ENCODE results near the gene PSMA6. TPM values are rescaled to one million over a fixed set of nuclear protein-coding genes. Genes with fewer than 3 reads are reported as not detected.

Gene PSMA6
- total RNA-seq, 4 donors from 2014 or later, result 95.6 to 244 (median 169) TPM

- Histone ChIP-seq H3K27me3 (no peaks in the 10 kb centered on the region), H3K4me3 (no peak overlapping the region), H3K4me1 (peaks cover 0 to 10% (median 0%) of the 10 kb centered on the region in 3 donors), H3K27ac (no peak overlapping the region), H3K9me3 (no peaks in the 10 kb centered on the region), H3K36me3 (peaks cover 0 to 69% (median 22%) of the 10 kb centered on the region in 3 donors)
- DNase-seq, result no peak
- 95 to 100% methylated on average over 3 of the region's 3 CpGs for WGBS, 2 donors
- intact Hi-C loops (cut with DNase I), result no loop called here
- no peak for TF ChIP-seq POLR2A (IDR thresholded peaks at IDR 0.05)
- no peak for TF ChIP-seq CTCF (IDR thresholded peaks at IDR 0.05)
Observed at GRCh38 chr14:35317820-35318219, 25.6 kb downstream of the PSMA6 start.

- intact Hi-C loops (cut with DNase I), result no loop called here
- Histone ChIP-seq H3K36me3 (peaks cover 0 to 52% (median 14%) of the 10 kb centered on the region in 3 donors), H3K4me1 (peaks cover 0 to 10% (median 0%) of the 10 kb centered on the region in 3 donors), H3K27me3 (no peaks in the 10 kb centered on the region), H3K27ac (no peak overlapping the region), H3K4me3 (no peak overlapping the region), H3K9me3 (no peaks in the 10 kb centered on the region)
- 95 to 99% methylated on average over 4 of the region's 4 CpGs for WGBS, 2 donors
- no peak for DNase-seq
- TF ChIP-seq POLR2A (IDR thresholded peaks at IDR 0.05) (no peak), CTCF (IDR thresholded peaks at IDR 0.05) (no peak)
Observed at GRCh38 chr14:35319509-35319908, 27.3 kb downstream of the PSMA6 start.

GRCh38 chr14:35320472-35320871 lies 28.3 kb downstream of the PSMA6 start:
- H3K36me3 ChIP-seq, result peaks cover 0 to 42% (median 14%) of the 10 kb centered on the region in 3 donors
- H3K27ac ChIP-seq, result no peak overlapping the region
- intact Hi-C loops (cut with DNase I), result no loop called here

GRCh38 chr14:35326375-35326774 lies 34.2 kb downstream of the PSMA6 start:
- H3K36me3 ChIP-seq, result no peaks in the 10 kb centered on the region
- peaks cover 0 to 22% (median 1%) of the 10 kb centered on the region in 3 donors for H3K4me1 ChIP-seq
- 82 to 87% methylated on average over 1 of the region's 1 CpG for WGBS, 2 donors
- TF ChIP-seq POLR2A (IDR thresholded peaks at IDR 0.05), result no peak
- no peak for TF ChIP-seq CTCF (IDR thresholded peaks at IDR 0.05)
- intact Hi-C loops (cut with DNase I), result no loop called here
- H3K9me3 ChIP-seq, result no peaks in the 10 kb centered on the region
- H3K27ac ChIP-seq, result no peak overlapping the region
- H3K27me3 ChIP-seq, result no peaks in the 10 kb centered on the region
- DNase-seq, result no peak
- H3K4me3 ChIP-seq, result no peak overlapping the region

More at GRCh38 chr14:35320472-35320871, 28.3 kb downstream of the PSMA6 start:
- 31 to 51% methylated on average over 2 of the region's 2 CpGs for WGBS, 2 donors
- no peaks in the 10 kb centered on the region for H3K9me3 ChIP-seq
- no peak for DNase-seq
- no peaks in the 10 kb centered on the region for H3K27me3 ChIP-seq
- no peak overlapping the region for H3K4me3 ChIP-seq
- no peak for TF ChIP-seq CTCF (IDR thresholded peaks at IDR 0.05)
- H3K4me1 ChIP-seq, result peaks cover 0 to 10% (median 0%) of the 10 kb centered on the region in 3 donors

GRCh38 chr14:35331605-35332516 lies 39.7 kb downstream of the PSMA6 start:
- H3K4me1 ChIP-seq, result peaks cover 51 to 77% (median 53%) of the 10 kb centered on the region in 3 donors
- H3K9me3 ChIP-seq, result no peaks in the 10 kb centered on the region
- intact Hi-C loops (cut with DNase I), result no loop called here
- 46% methylated on average over 13 of the region's 21 CpGs for WGBS, 2 donors
- H3K36me3 ChIP-seq, result no peaks in the 10 kb centered on the region
- H3K4me3 ChIP-seq, result no peak overlapping the region
- H3K27ac ChIP-seq, result peak overlapping the region; percentile 81 to 94 (median 88)
- no peaks in the 10 kb centered on the region for H3K27me3 ChIP-seq
- DNase-seq, result no peak
- TF ChIP-seq POLR2A (IDR thresholded peaks at IDR 0.05), result peak in 1 of 4 donors; percentile 16
- TF ChIP-seq CTCF (IDR thresholded peaks at IDR 0.05), result peak in 1 of 6 experiments; percentile 7
